ENCODE measurements around the gene ZDHHC13.
"Not testable (repeated sequence)": the region's sequence is repeated elsewhere in the genome, so short reads cannot be mapped to it uniquely, and the experiment has no call there.

ZDHHC13 gene

GRCh38 chr11:19099093-19099492 is 17.9 kb upstream of the ZDHHC13 start:
- DNase-seq (ENCODE audit: low read depth in 3 of 3) = no peak

GRCh38 chr11:19100885-19101284 is 16.1 kb upstream of the ZDHHC13 start:
- no peak for DNase-seq (ENCODE audit: low read depth in 3 of 3)

GRCh38 chr11:19101796-19102520 is 15.0 kb upstream of the ZDHHC13 start:
- no peak for DNase-seq (ENCODE audit: low read depth in 3 of 3)

- DNase-seq (ENCODE audit: low read depth in 3 of 3) = no peak
Measured at GRCh38 chr11:19102521-19102900, 14.5 kb upstream of the ZDHHC13 start.

- DNase-seq (ENCODE audit: low read depth in 3 of 3) = no peak
Measured at GRCh38 chr11:19105011-19105410, 12.0 kb upstream of the ZDHHC13 start.

GRCh38 chr11:19107125-19107524 is 9.8 kb upstream of the ZDHHC13 start:
- no peak for DNase-seq (ENCODE audit: low read depth in 3 of 3)

GRCh38 chr11:19110295-19110694 is 6.7 kb upstream of the ZDHHC13 start:
- no peak for DNase-seq (ENCODE audit: low read depth in 3 of 3)

- DNase-seq (ENCODE audit: low read depth in 3 of 3) = no peak
Measured at GRCh38 chr11:19111809-19112208, 5.2 kb upstream of the ZDHHC13 start.

- no peak for DNase-seq (ENCODE audit: low read depth in 3 of 3)
Measured at GRCh38 chr11:19116276-19116970, 545 bp upstream of the ZDHHC13 start.

GRCh38 chr11:19117760-19118097 is 761 bp downstream of the ZDHHC13 start:
- no peak for DNase-seq (ENCODE audit: low read depth in 3 of 3)

- no peak for DNase-seq (ENCODE audit: low read depth in 3 of 3)
Measured at GRCh38 chr11:19121646-19122045, 4.7 kb downstream of the ZDHHC13 start.

- DNase-seq (ENCODE audit: low read depth in 3 of 3) = no peak
Measured at GRCh38 chr11:19122960-19123615, 6.1 kb downstream of the ZDHHC13 start.

GRCh38 chr11:19126562-19127325 is 9.8 kb downstream of the ZDHHC13 start:
- DNase-seq (ENCODE audit: low read depth in 3 of 3) = not testable (repeated sequence)

GRCh38 chr11:19134004-19134403 is 17.0 kb downstream of the ZDHHC13 start:
- DNase-seq (ENCODE audit: low read depth in 3 of 3) = no peak

GRCh38 chr11:19136884-19137283 is 19.9 kb downstream of the ZDHHC13 start:
- not testable (repeated sequence) for DNase-seq (ENCODE audit: low read depth in 3 of 3)

GRCh38 chr11:19145319-19145718 is 28.4 kb downstream of the ZDHHC13 start:
- no peak for DNase-seq (ENCODE audit: low read depth in 3 of 3)

GRCh38 chr11:19156892-19157291 is 39.9 kb downstream of the ZDHHC13 start:
- DNase-seq (ENCODE audit: low read depth in 3 of 3) = no peak

- no peak for DNase-seq (ENCODE audit: low read depth in 3 of 3)
Measured at GRCh38 chr11:19160847-19161246, 43.9 kb downstream of the ZDHHC13 start.

- DNase-seq (ENCODE audit: low read depth in 3 of 3) = no peak
Measured at GRCh38 chr11:19161651-19162050, 44.7 kb downstream of the ZDHHC13 start.

GRCh38 chr11:19162951-19163505 is 46.1 kb downstream of the ZDHHC13 start:
- DNase-seq (ENCODE audit: low read depth in 3 of 3) = no peak

GRCh38 chr11:19163617-19164016 is 46.6 kb downstream of the ZDHHC13 start:
- no peak for DNase-seq (ENCODE audit: low read depth in 3 of 3)

Data from stimulated activated CD4-positive, alpha-beta T cell treated with anti-CD3 and anti-CD28 coated beads, TNF-alpha, amount 100 ng/mL, for 24 hours (primary cell).